Measurements from ENCODE around the gene ABCB8. TPM values are rescaled to one million over a fixed set of nuclear protein-coding genes. Genes with fewer than 3 reads are reported as not detected.

Gene ABCB8
- total and polyA plus RNA-seq, 2 of the 8 experiments (the other 6 are each of a cell fraction or from before 2014, with no cell fraction given): 17.7 to 27.0 TPM

DNA sequence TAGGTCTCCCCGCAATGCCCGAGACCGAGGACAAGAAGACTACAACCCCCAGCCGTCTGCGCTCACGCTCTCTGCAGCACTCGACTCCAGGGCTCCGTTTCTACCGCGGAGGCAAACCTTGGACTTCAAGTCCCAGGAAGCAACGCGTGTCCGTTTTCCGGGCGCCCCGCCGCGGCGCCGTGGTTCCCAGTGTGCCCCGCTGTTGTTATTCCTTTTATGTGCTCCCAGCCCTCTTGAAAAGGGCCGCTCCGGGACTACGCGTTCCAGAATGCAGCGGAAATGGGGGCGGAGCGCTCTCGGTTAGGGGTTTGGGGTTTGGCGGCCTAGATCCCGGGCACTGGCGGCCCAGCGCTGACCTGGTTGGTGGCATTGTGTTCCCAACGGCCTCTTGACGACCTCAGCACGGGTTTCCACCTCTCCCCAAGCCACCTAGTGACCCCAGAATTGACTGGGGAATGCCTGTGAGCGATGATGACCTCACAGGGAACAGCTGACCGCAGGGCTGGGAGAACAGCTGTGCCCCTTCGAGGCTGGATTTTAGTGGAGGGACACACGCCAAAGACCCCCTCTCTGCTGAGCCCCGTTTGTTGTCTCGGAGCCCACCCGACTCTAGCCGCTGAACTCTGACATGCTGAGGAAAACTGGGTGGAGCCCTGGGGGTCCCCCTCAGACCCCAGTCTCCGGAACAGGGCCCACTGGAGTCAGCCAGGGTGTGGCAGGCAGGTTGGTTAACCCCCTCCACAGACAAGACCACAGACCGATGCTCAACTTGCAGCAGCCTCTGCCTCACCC lies 29.9 kb downstream of the ABCB8 start (continued):
- TF ChIP-seq, protein P1, sequence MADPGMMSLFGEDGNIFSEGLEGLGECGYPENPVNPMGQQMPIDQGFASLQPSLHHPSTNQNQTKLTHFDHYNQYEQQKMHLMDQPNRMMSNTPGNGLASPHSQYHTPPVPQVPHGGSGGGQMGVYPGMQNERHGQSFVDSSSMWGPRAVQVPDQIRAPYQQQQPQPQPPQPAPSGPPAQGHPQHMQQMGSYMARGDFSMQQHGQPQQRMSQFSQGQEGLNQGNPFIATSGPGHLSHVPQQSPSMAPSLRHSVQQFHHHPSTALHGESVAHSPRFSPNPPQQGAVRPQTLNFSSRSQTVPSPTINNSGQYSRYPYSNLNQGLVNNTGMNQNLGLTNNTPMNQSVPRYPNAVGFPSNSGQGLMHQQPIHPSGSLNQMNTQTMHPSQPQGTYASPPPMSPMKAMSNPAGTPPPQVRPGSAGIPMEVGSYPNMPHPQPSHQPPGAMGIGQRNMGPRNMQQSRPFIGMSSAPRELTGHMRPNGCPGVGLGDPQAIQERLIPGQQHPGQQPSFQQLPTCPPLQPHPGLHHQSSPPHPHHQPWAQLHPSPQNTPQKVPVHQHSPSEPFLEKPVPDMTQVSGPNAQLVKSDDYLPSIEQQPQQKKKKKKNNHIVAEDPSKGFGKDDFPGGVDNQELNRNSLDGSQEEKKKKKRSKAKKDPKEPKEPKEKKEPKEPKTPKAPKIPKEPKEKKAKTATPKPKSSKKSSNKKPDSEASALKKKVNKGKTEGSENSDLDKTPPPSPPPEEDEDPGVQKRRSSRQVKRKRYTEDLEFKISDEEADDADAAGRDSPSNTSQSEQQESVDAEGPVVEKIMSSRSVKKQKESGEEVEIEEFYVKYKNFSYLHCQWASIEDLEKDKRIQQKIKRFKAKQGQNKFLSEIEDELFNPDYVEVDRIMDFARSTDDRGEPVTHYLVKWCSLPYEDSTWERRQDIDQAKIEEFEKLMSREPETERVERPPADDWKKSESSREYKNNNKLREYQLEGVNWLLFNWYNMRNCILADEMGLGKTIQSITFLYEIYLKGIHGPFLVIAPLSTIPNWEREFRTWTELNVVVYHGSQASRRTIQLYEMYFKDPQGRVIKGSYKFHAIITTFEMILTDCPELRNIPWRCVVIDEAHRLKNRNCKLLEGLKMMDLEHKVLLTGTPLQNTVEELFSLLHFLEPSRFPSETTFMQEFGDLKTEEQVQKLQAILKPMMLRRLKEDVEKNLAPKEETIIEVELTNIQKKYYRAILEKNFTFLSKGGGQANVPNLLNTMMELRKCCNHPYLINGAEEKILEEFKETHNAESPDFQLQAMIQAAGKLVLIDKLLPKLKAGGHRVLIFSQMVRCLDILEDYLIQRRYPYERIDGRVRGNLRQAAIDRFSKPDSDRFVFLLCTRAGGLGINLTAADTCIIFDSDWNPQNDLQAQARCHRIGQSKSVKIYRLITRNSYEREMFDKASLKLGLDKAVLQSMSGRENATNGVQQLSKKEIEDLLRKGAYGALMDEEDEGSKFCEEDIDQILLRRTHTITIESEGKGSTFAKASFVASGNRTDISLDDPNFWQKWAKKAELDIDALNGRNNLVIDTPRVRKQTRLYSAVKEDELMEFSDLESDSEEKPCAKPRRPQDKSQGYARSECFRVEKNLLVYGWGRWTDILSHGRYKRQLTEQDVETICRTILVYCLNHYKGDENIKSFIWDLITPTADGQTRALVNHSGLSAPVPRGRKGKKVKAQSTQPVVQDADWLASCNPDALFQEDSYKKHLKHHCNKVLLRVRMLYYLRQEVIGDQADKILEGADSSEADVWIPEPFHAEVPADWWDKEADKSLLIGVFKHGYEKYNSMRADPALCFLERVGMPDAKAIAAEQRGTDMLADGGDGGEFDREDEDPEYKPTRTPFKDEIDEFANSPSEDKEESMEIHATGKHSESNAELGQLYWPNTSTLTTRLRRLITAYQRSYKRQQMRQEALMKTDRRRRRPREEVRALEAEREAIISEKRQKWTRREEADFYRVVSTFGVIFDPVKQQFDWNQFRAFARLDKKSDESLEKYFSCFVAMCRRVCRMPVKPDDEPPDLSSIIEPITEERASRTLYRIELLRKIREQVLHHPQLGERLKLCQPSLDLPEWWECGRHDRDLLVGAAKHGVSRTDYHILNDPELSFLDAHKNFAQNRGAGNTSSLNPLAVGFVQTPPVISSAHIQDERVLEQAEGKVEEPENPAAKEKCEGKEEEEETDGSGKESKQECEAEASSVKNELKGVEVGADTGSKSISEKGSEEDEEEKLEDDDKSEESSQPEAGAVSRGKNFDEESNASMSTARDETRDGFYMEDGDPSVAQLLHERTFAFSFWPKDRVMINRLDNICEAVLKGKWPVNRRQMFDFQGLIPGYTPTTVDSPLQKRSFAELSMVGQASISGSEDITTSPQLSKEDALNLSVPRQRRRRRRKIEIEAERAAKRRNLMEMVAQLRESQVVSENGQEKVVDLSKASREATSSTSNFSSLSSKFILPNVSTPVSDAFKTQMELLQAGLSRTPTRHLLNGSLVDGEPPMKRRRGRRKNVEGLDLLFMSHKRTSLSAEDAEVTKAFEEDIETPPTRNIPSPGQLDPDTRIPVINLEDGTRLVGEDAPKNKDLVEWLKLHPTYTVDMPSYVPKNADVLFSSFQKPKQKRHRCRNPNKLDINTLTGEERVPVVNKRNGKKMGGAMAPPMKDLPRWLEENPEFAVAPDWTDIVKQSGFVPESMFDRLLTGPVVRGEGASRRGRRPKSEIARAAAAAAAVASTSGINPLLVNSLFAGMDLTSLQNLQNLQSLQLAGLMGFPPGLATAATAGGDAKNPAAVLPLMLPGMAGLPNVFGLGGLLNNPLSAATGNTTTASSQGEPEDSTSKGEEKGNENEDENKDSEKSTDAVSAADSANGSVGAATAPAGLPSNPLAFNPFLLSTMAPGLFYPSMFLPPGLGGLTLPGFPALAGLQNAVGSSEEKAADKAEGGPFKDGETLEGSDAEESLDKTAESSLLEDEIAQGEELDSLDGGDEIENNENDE (IDR thresholded peaks at IDR 0.05; ENCODE audit: insufficient replicate concordance, low read length): no peak
- TF ChIP-seq BCL11A (IDR thresholded peaks at IDR 0.05; ENCODE audit: low read depth in 2 of 2, low read length in 2 of 2) (no peak), KDM4A (IDR thresholded peaks at IDR 0.05; ENCODE audit: low read depth, low read length, severe bottlenecking) (no peak), RXRA (IDR thresholded peaks at IDR 0.05; ENCODE audit: insufficient read depth, low read depth, low read length) (no peak), EZH2 (IDR thresholded peaks at IDR 0.05; ENCODE audit: low read depth, low read length, severe bottlenecking) (peak; percentile 34), CHD2 (IDR thresholded peaks at IDR 0.05; ENCODE audit: low read length) (no peak), KDM5A (IDR thresholded peaks at IDR 0.05; ENCODE audit: low read length) (no peak)
- TF ChIP-seq, protein P2, sequence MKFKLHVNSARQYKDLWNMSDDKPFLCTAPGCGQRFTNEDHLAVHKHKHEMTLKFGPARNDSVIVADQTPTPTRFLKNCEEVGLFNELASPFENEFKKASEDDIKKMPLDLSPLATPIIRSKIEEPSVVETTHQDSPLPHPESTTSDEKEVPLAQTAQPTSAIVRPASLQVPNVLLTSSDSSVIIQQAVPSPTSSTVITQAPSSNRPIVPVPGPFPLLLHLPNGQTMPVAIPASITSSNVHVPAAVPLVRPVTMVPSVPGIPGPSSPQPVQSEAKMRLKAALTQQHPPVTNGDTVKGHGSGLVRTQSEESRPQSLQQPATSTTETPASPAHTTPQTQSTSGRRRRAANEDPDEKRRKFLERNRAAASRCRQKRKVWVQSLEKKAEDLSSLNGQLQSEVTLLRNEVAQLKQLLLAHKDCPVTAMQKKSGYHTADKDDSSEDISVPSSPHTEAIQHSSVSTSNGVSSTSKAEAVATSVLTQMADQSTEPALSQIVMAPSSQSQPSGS (IDR thresholded peaks at IDR 0.05; ENCODE audit: low read length): no peak; the same call in 1 of the 2 replicates
